Measurements from ENCODE around the gene EEF1AKMT1. TPM values are rescaled to one million over a fixed set of nuclear protein-coding genes. Genes with fewer than 3 reads are reported as not detected.
"Not testable (repeated sequence)": the region's sequence is repeated elsewhere in the genome, so short reads cannot be mapped to it uniquely, and the experiment has no call there.

EEF1AKMT1 gene
- total RNA-seq, 1 donor from 2014 or later, result 10.4 TPM

DNA sequence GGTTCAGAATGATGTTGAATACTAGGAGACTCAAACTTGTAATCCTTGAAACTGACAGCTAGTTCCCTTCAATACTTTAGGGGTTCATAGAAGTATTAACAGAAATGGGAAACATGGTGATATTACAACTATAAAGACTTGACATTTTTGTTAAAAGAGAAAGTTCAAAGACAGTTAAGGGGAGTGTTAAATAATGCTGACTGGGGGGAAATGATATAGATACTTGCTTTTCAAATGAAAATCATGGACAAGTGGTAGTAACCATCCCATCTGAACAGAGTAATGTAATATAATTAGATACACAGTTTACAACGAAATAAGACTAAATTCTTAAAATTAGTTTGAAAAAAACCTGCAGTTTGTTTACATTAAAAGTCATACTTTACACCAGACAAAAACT, 6.6 kb upstream of the EEF1AKMT1 start:
- ATAC-seq (no peak), DNase-seq (ENCODE audit: low spot score) (no peak)
- intact Hi-C loops (cut with DNase I), result no loop called here

DNA sequence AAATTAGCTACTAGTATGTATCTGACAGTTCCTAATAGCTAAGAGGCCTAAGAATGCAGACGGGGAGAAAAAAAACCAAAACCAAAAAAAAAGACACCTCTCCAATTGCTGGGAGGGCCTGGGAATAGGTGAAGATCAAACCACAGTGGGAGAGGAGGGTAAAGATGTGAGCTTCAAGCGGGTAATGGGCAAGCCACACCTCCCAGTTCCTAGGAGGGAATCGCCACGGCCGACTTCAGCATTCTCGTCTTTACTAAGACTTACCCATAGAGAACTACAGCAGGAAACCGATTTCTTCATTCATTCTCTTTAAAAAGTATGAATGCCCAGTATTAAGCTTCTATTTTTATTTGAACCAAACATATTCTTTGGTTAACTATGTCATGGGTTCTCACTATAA, 5.6 kb upstream of the EEF1AKMT1 start:
- intact Hi-C loops (cut with DNase I), result no loop called here
- DNase-seq (ENCODE audit: low spot score) (no peak), ATAC-seq (no peak)

DNA sequence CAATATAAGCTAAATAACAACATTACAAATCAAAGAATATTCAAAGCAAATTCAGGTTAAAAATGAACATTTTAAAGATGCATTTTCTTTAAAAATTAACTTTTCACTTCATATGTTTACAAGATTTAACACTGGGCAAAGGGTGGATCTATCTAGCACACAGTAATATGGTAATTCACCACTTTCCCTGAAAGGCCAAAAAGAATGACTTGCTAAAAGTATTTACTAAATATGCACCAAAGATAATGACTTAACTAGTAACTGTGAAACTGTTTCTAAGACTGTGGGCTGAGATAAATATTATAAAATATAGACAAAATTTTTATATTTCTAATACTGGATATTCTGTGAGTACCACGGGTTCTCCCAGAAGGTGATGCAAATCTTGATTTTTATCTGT, 4.5 kb upstream of the EEF1AKMT1 start:
- ATAC-seq (no peak), DNase-seq (ENCODE audit: low spot score) (no peak)
- intact Hi-C loops (cut with DNase I), result no loop called here

DNA sequence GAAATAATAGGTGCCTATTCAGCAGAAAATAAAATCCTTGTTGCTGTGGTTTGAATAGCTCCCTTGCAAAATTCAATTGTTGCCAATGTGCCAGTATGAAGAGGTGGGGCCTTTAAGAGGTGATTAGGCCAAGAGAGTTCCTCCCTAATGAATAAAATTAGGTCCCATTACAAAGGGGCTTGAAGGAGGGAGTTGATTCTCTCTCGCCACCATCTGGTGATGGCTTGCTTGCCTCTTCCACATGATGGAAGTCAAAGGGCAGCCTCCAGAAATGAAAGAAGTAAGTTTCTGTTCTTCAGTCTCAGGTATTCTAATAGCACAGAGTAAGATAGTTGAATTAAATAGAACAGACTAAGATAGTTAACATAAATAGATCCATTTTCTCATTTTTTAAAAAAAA, 3.0 kb upstream of the EEF1AKMT1 start:
- intact Hi-C loops (cut with DNase I), result no loop called here
- no peak for ATAC-seq

DNA sequence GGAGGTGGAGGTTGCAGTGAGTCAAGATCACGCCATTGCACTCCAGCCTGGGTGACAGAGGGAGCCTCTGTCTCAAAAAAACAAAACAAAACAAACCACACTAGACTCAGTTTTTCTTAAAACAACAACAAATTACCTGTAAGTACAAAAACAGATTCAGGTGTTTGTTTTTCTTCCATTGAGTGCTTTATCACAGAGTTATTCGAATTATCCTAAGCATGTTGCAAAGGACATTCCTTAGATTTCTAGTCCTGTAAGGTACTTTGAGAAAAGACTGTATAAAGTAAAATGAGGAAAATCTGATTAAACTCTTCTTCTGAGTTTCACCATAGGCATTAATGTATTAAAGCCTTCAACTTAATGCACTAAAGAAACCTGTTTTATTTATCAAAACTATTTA, 2.2 kb upstream of the EEF1AKMT1 start:
- ATAC-seq (no peak), DNase-seq (ENCODE audit: low spot score) (no peak)
- intact Hi-C loops (cut with DNase I), result no loop called here

More for the DNA sequence above, 3.0 kb upstream of the EEF1AKMT1 start:
- no peak for DNase-seq (ENCODE audit: low spot score)

DNA sequence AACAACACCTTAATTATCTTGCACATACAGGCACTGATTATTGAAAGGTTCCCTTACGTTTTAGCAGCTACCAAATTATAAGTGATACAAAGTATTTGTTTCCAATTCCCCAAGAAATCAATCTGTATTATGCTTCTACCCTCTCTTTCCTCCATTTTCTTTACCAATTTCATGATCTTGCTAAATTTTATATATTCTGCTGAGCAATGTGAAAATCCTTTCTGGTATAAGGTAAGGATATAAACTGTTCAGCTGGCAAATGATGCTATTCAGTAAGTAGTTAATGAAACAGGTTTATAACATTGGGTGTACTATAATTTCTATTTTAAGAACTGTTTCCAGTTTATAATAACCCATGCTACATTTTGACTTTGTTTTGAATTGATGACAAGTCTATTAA, 985 bp upstream of the EEF1AKMT1 start:
- DNase-seq (ENCODE audit: low spot score) (no peak), ATAC-seq (no peak)
- intact Hi-C loops (cut with DNase I), result no loop called here

DNA sequence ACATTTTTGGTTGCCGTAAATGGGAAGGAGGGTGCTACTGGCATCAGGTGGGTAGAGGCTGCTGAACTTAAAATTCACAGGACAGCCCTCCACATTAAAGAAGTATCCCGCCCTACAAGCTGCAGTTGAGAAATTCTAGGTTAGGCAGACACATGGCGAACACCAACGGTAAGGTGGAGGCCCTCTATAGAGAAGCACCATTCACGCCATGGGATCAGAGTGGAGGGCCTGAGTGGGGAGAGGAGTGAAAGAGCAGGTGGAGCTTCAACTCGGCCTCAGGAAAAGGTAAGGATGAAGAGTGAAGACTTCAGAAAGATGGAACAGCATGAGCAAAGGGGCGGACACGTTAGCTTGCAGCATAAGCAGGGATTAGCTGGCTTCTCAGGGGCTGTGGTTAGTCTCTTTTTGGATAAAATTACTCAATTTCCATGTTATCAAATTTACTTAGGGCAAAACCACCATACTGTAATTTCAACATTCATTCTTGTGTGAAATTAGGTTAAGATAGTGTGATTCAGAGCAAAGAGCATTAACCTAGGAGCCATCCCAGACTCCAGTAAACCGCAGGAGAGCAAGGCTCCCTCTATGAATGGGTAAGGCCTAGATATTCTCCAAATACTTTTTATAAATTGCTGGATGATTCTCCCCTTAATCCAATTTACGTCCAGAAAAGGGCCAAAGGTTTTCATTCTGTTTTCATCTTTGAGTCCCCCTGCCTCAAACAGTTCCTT, 1.2 kb downstream of the EEF1AKMT1 start:
- DNase-seq (ENCODE audit: low spot score) (no peak), ATAC-seq (no peak)
- intact Hi-C loops (cut with DNase I), result no loop called here

DNA sequence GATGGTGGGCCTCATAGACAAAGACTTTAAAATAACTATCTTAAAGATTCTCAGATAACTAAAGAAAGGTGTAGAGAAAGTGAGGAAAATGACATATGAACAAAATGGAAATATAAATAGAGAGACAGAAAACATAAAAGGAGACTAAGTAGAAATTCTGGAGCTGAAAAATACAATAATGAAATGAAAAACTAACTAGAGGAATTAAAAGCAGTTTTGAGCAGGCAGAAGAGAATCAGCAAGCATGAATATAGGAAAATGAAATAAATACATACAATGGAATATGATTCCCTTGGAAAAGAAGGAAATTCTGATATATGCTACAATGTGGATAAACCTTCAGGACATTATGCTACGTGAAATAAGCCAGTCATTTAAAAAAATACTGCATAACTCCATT, 3.9 kb downstream of the EEF1AKMT1 start:
- intact Hi-C loops (cut with DNase I), result no loop called here
- no peak for ATAC-seq
- DNase-seq (ENCODE audit: low spot score), result no peak

DNA sequence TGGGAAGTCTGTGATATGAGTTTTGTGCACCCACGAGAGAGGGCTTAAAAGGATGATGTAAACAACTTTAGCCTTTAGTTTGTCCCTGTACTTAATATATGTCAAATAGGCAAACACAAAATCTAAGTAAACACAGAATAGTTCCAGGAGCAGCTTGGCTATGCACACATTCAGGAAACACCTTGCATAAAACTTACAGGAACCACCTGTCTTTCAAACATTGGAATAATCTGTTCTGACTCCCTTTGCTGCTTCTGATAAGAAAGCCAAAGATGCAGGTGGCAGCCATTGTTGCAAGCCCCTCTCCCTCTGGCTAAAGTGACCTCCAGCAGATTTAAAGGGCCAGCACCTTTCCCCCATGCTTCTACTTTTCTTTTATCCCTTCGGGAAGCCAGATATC, 4.7 kb downstream of the EEF1AKMT1 start:
- no peak for DNase-seq (ENCODE audit: low spot score)
- no peak for ATAC-seq
- intact Hi-C loops (cut with DNase I), result no loop called here

DNA sequence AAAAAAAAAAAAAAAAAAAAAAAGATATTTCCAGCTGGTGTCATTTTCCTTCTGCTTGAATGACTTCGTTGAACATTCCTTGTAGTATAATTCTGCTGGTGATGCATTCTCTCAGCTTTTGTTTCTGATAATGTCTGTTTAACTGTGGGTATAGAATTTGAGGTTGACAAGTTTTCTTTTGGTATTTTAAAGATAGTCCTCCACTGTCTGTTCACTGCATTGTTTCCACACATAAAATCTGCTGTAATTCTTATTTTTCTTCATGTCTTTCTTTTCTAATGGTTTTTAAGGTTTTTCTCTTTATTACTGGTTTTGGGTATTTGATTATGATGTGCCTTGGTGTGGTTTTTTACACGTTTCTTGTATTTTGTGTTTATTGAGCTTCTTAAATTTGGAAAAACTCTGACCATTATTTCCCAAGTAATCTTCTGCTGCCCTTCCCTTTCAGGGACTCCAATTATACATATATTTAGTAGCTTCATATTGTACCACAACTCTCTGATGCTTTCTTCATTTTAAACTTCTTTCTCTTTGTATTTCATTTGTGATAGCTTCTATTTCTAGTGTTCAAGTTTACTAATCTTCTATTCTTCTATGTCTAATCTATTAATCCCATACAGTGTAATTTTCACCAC, 6.3 kb downstream of the EEF1AKMT1 start:
- no peak for DNase-seq (ENCODE audit: low spot score)
- no peak for ATAC-seq
- intact Hi-C loops (cut with DNase I), result no loop called here

DNA sequence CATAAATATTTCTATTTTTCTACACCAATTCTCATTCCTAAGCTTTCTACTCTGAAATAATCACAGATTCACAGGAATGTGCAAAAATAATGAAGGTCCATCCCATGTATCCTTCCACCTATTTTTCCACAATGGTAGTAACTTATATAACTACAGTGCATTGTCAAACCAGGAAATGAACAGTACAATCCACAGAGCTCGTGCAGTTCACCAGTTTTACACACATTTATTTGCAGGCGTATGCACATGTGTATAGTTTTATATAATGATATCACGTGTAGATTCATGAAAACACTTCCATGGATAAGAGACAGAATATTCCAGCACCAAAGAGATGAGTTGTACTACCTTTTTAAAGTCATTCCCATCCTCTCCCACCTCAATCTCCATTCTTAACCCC, 12.9 kb downstream of the EEF1AKMT1 start:
- intact Hi-C loops (cut with DNase I), result no loop called here
- DNase-seq (ENCODE audit: low spot score) (no peak), ATAC-seq (no peak)

DNA sequence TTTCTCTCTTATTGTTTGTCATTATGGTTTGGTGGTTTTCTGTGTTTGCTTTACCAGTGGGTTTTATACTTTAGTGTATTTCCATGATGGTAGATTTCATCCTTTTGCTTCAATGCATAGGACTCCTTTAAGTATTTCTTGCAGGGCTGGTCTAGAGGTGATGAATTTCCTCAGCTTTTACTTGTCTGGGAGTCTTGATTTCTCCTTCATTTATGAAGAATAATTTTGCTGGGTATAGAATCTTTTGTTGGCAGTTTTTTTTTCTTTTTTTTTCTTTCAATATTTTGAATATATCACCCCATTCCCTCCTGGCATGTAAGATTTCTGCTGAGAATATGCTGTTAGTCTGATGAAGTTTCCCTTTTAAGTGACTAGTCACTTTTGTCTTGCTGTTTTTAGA, 19.8 kb downstream of the EEF1AKMT1 start:
- intact Hi-C loops (cut with DNase I), result no loop called here
- ATAC-seq (no peak), DNase-seq (ENCODE audit: low spot score) (no peak)

DNA sequence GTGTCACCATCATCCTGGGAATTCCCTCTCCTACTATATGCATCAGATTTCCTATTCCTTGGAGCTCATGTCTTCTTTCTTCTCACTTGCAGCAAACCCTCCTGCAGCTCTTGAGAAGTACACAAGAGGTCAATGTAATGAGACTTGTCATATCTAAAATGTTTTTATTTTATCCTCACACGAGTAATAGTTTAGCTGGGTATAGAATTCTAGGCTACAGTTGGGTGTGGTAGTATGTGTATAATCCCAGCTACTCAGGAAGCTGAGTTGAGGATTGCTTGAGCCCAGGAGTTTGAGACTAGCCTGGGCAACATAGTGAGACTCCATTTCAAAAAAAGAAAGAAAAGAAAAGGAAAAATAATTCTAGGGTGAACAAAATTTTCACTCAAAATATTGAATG, 24.4 kb downstream of the EEF1AKMT1 start:
- intact Hi-C loops (cut with DNase I), result no loop called here
- ATAC-seq, result no peak
- DNase-seq (ENCODE audit: low spot score), result no peak

DNA sequence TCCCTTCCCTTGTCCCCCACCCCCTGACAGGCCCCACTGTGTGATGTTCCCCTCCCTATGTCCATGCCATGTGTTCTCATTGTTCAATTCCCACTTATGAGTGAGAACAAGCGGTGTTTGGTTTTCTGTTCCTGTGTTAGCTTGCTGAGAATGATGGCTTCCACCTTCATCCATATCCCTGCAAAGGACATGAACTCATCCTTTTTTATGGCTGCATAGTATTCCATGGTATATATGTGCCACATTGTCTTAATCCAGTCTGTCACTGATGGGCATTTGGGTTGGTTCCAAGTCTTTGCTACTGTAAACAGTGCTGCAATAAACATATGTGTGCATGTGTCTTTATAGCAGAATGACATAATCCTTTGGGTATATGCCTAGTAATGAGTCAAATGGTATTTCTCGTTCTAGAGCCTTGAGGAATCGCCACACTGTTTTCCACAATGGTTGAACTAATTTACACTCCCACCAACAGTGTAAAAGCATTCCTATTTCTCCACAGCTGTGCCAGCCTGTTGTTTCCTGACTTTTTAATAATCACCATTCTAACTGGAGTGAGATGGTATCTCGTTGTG, 29.8 kb downstream of the EEF1AKMT1 start:
- intact Hi-C loops (cut with DNase I); ATAC-seq; DNase-seq (ENCODE audit: low spot score): not testable (repeated sequence)

DNA sequence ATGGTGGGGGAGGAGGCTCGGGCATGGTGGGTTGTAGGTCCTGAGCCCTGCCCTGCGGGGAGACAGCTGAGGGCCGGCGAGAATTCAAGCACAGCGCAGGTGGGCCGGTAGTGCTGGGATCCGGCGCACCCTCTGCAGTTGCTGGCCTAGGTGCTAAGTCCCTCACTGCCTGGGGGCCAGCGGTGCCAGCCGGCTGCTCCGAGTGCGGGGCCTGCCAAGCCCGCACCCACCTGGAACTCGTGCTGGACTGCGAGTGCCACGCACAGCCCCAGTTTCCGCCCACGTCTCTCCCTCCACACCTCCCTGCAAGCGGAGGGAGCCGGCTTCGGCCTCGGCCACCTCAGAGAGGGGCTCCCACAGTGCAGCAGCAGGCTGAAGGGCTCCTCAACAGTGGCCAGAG, 33.7 kb downstream of the EEF1AKMT1 start:
- ATAC-seq (no peak), DNase-seq (ENCODE audit: low spot score) (no peak)
- intact Hi-C loops (cut with DNase I), result no loop called here

DNA sequence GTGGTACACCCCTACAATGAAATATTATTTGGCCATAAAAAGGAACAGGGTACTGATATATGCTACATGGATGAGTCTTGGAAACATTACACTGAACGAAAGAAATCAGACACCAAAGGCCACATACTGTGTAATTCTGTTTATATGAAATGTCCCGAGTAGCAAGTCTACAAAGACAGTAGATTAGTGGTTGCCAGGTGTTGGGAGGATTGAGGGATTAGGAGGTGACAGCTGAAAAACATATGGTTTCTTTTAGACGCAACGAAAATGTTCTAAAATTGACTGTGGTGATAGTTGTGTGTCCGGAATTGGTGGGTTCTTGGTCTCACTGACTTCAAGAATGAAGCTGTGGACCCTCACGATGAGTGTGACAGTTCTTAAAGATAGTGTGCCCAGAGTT, 35.1 kb downstream of the EEF1AKMT1 start:
- DNase-seq (ENCODE audit: low spot score) (no peak), ATAC-seq (no peak)
- intact Hi-C loops (cut with DNase I), result no loop called here

DNA sequence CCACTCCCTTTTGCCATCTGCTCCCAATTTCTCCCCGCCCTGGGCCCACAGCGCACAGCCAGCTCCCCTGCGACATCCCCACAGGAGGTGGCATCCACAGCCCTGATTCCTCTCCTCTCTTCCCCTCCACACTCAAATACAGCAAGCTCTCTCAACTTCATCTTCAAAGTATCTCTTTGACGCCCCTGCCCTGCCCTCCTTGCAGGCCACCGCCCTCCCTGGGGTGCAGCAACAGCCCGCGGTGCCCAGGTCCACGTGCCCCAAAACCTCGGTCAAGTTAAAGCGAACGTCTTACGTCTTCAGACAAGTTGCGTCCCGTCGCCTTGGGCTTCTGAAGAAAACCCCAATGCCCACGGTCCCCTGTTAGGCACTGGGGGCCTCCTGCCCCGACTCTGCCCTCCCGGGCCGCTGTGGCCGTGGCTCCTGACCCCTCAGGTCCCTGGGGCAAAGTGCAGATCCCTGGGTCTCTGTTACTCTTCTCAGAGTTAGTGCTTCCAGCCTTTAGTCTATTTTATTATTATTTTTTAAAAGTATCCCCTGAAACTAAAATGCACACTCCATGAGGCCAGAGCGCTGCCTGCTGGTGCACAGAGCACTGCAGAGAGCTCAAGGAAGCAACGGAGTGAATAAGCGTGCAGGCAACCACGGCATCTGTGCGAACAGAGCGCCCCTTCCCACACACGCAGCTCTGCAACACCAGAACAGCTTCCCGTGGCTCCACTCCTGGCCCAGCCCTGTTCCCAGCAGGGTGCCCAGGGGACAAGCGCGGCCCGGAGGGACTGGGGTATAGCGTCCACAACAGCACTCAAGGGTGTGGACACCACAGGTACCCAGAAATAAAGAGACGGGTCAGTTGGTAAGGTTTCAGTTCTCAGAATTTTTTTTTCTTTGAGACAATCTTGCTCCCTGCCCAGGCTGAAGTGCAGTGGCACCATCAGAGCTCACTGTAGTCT, 43.9 kb downstream of the EEF1AKMT1 start:
- ATAC-seq, result no peak
- intact Hi-C loops (cut with DNase I), result no loop called here
- DNase-seq (ENCODE audit: low spot score), result no peak

DNA sequence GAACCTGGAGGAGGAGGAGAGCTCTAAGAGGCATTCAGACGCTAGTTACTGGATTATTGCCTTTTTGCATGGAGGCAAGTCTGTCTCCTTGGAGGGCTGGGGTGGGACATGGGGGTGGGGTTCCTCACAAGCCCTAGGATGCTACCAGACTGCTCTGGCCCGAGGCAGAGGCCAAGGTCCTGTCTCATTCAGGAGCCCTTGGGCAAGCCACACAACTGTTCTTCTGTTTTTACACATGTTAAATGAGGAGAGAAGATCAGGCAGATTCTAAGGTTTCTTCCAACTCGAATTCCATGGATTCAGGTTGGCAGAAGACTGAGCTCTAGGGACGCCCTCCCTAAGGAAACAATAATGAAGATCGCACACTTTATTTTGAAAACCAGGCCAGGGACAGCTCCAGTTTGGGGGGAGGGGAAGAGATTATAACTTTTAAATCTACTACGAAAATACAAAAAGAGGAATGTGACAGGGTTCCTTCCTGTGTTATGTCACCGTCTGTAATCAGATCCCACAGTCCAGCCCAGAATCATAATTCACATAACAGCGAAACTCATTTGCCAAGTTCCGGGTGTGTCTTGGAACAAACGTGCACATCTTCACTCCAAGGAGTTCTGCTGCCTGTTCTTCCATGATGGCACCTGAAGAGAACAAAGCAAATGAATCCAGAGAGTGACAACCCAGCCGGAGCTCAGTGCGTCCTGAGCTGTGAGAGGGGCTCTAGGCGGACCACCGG, 45.0 kb downstream of the EEF1AKMT1 start:
- DNase-seq (ENCODE audit: low spot score), result no peak
- intact Hi-C loops (cut with DNase I), result no loop called here
- peak; percentile 83 for ATAC-seq

DNA sequence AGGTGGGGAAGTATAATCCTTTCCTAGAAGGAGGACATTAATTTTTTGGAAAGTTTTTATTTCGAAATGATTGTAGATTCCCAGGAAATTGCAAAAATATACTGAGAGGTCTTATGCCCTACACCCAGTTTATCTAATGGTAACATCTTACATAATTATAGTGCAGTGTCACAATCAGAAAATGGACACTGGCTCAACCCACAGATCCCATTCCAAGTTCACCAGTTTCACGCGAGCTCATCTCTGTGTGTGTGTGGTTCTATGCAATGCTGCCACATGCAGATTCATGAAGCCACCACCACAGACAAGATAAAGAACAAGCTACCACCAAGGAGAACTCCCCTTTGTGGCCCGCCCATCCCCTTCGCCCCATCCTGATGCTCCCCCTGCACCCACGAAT, 45.9 kb downstream of the EEF1AKMT1 start:
- intact Hi-C loops (cut with DNase I), result no loop called here
- DNase-seq (ENCODE audit: low spot score) (no peak), ATAC-seq (peak; percentile 41)
